Stimulated activated CD8-positive, alpha-beta memory T cell treated with anti-CD3 and anti-CD28 coated beads, Interleukin-12 subunit alpha, Interleukin-12 subunit beta, amount 100 ng/mL, for 24 hours (primary cell): ENCODE results near the gene ZNF286A.
A peak's percentile ranks its signal among the peaks of the same experiment; 100 is the strongest.
"Not testable (repeated sequence)": the region's sequence is repeated elsewhere in the genome, so short reads cannot be mapped to it uniquely, and the experiment has no call there.

Experiments used
- DNase-seq: peaks from one replicate; pipeline ENCODE4 v3.0.0-alpha.2; 2020; ENCODE audit errors: extremely low read depth

The ZNF286A gene

DNA sequence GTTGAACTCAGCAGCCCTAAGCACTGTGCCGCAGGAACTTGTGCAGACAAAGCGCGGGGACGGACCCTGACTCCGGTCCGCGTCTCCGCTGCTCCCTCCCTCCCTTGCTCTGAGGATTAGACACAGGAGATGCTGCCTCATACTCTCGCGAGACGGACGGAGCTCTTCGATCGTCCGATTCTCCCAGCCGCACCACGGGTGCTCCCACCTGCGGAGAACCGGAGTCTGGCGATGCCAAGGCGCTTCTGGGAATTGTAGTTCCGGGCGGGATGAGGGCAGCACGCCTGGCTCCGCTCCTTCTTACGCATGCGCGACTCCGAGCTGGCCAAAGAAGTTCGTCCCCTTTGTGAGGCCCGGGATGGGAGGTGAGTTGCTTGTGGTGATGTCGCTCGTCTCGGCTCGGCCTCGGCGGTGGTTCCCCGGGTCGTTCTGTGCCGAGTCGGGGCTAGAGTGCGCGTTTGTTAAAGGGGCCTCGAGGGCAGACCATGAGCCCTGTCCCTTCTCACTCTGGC lies at the start of gene ZNF286A:
Gene ZNF286A, plus strand, starts transcription at position 340 of the 512 bp plus-strand sequence. CDS start 578 bp downstream, outside the sequence.
- peak; percentile 92 for DNase-seq

DNA sequence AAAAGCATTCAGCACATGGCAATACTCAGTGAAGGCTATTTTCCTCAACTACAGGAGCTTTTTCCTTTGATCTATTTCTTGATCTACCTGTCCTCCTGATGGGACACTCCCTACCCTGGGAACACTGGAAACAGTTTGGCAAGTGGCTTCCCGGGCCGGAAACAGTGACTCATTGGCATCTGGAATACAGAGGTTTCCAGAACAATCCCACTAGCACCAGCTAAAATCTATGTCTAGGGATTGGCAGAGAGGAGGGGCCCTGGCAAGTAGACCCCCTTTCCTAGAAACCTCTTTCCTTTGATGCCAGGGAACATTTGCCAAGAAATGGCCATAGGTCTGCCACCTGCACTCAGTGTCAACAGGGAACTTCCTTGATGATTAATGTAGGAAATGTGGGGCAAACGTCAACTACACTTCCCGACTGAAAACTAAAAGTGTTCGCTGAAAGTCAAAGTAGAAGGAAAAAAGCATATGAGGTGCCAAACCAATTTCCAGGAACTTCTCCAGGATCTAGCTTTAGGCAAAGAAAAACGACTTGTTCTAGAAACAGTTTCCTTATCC lies 49.6 kb upstream of the ZNF286A start:
- DNase-seq: no peak

DNA sequence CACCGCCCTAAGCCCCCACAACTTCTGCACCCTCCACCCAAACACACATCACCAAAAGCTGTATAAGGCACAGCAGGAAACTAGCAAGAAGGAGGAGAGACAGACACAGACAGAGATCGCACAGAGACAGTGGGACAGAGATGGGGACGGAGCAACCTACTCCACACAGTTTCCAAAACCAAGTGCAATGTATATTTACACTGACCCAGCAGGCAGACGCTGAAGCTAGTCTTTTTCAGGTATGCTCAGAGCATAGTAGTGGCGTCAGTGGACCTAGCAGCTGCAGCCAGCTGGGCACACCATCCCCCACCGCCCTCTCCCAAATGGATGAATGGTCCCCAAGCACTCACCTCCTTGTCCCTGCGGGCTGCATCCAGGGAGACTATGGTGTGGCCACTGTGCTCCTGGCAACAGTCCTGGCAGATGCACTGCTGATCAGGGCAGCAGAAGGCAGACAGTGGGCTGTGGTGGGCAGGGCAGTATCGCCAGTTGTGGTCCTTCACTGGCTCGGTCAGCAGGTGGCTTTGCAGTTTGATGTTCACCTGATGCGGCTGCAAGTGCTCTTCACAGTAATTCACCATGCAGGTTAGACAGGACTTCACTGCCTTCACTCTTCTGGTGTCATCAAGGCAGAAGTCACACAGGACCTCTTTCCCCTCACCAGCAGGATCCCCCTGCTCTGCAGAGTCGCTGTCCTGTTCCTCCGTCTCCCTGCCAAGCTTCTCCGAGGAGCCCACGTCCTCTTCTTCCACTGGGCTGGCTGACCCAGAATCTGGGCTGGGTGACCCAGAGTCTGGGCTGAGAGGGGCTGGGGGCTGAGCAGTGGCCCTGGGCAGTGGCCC lies 48.6 kb upstream of the ZNF286A start:
- no peak for DNase-seq

DNA sequence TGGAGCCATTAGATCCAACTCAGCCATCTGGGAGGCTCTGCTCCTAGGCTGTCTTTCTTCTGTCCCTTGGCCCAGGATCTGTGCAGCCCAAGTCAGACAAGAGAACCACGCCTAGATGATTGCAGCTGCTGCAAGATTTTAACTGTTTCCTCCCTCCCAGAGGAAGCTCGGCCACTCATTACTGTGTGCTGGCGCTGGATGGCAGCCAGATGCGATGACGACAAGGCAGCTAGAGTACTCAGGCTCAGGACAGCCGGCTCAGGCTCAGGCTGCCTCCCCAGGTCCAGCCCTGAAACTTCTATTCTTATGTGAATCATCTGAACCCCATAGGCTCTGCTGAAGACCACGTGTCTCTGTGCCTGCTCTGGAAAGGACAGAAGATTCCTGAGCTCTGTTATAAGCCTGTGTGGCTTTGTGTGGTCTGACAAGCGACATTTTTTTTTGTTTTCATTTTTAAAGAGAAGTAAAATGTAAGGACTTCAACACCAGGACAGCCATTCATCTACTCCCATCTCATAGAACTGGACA lies 47.9 kb upstream of the ZNF286A start:
- no peak for DNase-seq

DNA sequence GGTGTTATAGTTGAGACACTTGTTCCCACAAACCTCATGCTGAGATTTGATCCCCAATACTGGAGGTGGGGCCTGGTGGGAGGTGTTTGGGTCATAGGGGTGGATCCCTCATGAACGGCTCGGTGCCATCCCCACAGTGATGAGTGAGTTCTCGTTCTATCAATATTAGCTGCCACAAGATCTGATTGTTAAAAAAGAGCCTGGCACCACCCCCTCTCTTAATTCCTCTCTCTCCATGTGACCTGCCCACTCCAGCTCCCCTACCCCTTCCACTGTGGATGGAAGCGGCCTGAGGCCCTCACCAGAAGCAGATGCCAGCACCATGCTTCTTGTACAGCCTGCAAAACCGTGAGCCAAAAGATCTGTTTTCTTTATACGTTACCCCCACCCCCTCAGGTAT lies 46.6 kb upstream of the ZNF286A start:
- no peak for DNase-seq

DNA sequence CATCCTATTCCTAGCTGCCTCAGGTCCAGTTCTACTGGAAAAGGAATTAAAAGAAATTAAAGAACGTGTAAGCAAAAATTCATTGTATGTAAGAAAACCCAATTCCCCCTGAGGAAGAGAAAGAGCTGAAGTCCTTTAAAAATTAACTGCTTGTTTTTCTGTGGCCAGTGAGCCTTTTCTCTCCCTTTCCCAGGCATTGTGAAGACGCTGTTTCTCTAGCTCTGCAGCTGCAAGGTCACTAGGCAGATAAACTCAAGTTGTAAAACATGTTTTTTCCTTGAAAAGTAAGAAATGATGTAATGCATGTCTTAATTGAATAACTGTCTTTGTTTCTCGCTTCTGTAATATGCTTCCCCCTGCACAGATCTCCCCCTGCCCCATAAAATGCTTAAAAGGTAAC lies 45.2 kb upstream of the ZNF286A start:
- DNase-seq: not testable (repeated sequence)

DNA sequence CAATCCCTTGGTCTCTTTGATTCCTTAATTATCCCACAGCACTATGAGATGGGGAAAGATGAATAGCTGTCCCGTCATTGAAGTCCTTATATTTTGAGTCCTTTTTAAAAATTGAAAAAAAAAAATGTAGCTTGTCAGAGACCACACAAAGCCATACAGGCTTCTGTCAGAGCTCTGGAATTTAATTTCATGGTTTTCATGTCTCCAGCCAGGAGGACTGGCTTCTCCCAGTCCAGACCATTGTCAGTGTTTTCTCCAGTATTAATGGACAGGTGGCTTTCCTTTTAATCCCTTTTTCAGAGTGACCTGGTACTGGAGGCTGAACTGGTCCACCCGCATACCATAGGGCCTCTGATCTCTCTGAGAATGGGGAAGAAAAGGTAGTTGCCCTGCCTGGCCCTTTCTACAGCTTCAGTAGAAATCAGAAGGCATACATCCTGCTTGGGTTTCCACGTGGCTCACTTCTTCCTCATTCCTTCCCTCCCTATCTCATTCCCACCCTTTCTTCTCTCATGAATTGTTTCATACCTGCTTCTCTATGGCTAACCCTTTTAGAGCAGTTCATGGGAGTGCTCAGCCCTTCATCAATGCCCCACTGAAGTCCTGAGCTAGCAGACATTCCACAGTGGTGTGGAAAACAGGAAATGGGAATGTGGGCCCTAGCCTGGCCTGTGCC lies 44.5 kb upstream of the ZNF286A start:
- DNase-seq: no peak

DNA sequence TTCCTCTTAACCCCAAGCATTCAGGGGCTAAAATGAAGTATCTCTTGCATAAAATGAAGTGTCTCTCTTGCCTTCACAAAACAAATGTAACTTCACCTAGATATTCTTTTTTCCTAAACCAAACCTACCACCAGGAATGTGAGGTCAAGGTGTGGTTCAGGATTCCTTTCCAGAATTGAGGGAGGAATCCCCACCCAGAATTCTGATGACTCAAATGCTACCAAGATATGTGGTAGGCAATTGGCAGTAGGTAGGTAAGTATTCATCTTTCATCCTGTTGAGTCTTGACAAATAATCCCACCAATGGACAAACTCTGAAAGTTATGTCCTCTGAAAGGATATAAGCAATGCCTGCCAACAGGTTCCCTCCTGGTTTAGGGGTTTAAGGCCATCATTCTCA lies 41.7 kb upstream of the ZNF286A start:
- DNase-seq: no peak

DNA sequence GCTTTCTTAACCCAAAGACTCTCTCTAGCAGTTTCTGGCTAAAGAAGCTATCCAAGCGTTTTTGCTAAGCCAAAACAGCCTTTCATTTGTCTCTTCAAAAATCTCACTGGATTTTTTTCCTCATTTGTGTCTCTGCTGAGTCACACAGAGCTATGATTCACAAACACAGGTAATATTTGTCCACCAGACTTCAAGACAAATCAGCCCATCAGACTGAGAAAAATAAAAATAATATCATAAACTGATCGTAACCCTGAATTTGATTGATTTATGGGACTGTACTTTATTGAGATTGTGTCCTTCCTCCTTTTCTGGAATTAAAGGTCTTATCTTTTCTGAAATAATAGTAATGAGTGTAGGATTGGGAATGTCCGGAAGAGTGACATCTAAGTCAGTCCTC lies 41.3 kb upstream of the ZNF286A start:
- no peak for DNase-seq

DNA sequence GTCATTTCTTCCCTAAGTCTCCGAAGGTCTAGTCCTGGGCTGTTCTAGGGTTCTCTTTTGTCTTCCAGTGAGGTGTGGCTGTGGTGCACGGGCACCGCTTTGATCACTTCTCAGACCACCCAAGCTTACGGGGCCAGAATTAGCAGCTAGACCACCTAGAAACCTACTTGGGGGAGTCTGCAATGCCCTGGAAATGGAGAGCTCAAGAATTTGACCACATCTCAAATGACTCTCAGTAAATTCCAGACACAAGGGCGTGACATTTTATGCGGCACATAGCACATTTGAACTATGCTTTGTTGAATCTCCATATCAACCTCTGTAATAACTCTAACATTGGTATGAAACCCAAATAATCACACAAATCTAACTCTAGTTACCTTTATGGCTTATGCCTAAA lies 40.3 kb upstream of the ZNF286A start:
- DNase-seq: no peak

DNA sequence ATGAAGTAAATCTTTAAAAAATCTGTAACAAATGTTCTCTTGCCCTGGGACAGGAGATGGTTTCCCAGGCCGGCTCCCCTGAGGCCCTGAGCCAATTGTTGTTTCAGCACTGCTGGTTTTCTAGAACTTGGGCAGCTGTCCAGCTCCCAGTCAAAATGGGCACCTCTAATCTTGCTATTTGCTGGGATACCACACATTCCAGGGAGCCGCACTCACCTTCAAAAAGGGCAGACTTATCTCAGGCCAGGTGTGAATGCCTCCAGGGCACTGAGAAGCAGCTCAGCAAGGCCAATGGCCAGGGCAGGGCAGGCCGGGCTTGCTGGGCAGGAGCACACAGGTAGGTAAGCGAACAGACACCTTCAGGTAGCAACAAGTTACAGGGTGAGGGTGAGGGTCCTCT lies 39.9 kb upstream of the ZNF286A start:
- no peak for DNase-seq

DNA sequence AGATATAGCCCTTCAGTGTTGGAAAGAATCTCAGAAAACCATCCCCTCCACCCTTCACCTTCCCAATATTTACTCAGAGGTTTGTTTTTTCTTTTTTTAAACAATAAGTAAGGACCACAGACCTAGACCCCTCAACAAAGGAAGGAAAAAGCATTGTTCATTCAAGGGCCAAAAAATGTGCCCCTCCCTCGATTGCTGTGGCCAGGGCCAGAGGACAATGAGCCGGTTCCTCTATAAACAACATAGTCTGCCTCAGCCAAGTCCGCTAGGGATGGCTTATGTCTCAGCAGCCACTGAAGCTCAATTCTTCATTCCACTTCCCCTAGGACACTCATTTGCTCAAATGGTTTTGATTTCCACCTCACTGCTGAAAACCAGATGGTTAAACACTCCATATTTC lies 39.5 kb upstream of the ZNF286A start:
- no peak for DNase-seq

DNA sequence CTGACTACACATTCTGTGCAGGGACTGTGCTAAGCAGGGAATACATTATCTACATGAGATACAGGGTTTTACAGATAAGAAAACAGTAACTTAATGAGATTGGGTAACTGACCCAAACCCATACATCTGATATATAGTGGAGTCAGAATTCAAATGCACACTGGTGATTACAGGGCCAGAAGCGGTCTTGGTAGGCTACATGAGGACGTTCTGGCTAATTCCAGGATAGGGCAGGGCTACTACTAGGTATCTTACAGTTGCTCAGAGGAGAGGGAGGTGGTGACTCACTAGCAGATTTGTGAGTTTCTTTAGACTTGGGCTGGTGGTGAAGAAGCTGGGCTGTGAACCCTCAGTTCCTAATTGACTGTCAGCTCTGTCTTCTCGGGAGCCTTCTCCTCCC lies 36.9 kb upstream of the ZNF286A start:
- no peak for DNase-seq

DNA sequence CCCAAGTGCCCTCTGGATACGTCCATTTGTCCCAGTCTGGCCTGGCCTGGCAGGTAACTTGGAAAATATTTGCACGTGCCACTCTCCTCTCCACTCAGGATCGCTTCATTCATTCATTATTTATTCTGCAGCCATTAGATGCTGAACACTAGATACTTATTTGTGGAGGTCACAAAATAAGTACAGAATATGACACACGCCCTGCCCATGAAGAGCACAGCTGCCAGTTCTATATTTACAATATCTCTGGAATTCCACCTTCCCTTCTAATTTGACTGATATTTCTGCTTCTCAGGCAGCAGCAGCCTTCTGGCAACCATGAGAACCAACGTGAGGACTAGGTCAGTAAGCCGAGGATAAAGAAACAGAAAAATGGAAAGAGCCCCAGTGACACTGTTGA lies 36.4 kb upstream of the ZNF286A start:
- DNase-seq: no peak

DNA sequence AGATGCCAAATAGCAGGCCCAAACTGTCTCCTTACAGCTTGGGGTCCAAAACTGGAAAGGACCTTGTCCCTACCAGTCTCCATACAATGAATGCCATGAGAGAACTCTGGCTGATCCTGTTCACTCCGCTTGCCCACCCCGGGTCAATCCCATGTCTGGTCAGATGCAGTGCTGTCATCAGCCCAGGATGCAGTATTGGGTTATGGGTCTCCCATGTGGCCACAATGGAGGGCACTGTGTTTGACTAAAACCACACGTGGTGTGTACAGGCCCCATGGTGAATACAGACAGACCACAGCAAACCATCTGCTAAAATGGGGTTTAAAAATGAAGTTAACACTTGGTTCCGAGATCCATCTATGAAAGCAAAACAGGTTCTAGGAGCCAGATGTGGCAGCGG lies 35.9 kb upstream of the ZNF286A start:
- no peak for DNase-seq

DNA sequence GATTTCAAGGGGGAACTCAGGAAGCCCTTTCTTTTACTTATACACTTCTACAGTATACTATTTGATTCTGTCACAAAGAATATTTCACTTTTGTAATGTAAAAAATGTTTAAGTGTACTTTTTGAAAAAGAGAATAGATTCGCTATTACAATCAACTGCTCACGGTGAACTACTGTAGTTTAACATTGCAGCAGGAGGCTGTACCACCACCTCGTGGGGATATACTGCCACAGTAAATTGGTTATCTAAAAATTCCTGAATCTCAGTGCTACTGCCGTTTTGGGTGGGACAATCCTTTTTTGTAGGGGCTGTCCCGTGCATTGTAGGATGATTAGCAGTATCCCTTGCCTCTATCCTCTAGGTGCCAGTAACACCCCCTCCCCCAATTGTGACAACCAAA lies 30.0 kb upstream of the ZNF286A start:
- not testable (repeated sequence) for DNase-seq

DNA sequence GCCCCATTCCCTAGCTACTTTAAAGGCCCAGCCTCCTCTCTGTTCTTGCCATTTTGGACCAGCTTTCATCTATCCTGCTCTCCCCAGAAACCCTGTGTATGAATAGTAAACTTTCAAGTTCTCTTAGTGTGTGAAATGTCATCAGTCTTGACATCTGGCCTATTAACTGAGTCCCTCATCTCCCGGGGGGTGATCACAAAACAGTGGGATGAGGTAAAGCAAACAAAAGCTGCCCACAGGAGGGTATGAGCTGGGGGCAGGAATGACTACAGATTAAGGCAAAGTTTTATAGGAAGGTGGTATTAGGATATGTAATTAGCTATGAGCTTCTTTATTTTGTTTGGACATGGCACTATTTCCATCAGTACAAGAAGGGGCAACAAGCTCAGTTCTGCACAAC lies 24.9 kb upstream of the ZNF286A start:
- DNase-seq: not testable (repeated sequence)

DNA sequence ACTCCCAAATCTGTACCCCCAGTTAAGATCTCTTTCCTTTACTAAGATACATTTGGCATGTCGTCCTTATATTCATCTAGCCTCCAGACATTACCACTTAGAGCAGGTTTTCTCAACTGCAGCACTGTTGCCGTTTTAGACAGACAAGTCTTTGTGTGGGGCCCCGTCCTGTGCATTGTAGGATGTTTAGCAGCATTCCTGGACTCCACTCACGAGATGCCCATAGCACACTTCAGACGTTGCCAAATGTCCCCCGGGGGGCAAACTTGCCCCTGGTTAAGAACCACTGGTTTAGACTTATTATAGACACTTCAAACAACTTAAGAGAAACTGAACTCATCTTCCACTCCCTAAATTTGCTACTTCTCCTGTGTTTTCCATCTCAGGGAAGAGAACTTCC lies 23.6 kb upstream of the ZNF286A start:
- not testable (repeated sequence) for DNase-seq

DNA sequence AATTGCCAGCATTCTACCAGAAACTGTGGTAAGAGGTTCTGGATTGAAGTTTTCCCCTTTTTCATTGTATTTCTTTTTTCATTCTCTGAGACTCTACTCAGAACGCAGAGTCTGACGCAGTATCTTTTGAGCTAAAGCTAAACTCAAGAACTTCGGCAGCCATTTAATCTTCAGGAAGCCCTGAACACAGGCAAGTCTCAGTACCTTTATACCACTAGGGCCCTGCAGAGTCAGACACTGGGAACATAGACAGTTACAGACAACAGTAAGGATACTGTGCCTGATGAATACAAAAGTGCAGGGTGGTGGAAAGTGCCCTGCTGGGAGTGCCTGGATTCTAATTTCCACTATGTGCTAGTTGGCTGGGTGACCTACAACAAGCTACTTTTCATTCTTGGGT lies 16.4 kb upstream of the ZNF286A start:
- DNase-seq: not testable (repeated sequence)

DNA sequence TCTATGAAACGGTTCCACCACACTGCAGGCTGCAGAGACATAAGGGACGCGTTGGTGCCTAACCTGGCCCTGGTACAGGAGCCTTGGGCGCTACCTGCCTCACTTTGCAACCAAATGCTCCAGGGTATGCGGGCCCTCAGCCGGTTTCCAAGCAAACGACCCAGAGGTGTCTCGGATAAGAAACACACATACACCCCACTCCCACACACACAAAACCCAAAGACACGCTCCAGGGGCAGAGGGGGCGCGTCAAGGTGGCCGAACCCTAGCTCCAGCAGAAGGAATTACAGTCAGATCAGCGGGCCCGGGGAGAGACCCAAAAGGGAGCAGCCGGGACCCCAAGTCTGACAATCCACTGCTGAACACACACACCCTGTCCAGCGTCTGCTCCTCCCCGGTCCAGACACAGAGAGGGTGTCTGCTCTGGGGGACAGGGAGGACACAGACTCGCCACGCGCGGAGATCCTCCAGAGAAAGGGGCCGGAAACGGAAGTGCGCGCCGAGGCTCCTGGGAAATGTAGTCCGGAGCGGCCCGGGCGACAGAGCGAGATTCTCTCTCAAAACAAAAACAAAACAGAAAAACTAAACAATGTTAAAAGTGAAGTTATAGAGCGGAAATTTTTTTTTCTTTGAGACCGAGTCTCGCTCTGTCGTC lies 15.6 kb upstream of the ZNF286A start, which contains the start of gene TRIM16:
Gene TRIM16, minus strand, starts transcription at position 488 of the 655 bp plus-strand sequence. CDS start 32,702 bp downstream, outside the sequence.
- peak; percentile 53 for DNase-seq

DNA sequence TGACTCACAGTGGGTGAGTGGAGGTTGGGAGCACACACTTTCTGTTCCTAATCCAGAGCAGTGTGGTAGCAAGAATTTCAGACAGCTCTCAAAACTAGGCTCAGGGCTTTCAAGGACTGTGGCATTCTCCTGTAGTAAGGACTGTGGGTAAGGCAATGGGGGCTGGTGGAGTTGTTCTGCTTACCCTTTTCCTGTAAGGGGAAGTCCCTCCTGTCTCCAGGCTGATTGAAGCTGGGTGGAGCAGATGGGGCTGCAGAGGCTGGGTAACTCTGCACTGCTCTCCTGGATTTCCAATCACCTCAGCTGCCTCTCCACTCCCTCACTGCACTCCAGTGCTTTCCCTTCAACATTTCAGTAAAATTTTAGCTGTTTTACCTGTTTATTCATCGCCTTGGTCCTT lies 12.1 kb upstream of the ZNF286A start:
- not testable (repeated sequence) for DNase-seq

DNA sequence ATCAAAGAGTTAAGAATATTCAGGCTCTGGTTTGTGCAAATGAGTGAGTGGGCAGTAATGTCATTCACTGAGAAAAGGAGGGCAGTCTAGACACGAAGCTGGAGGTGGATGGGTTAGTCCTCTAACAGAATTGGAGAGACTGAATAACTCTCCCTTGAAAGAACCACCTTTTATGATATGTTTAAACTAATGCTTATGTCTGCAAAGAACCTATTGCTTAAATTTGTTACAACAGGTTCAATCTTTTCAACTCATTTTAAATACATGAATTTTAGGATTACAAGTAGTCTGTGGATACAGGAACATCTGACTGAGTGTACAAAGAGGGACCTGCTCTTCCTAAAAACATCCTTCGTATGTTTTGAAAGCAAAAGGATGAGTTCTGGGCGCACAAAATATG lies 585 bp upstream of the ZNF286A start:
- not testable (repeated sequence) for DNase-seq
